GM19395 (cell line): Measurements from ENCODE around the gene NRP2.

ENCODE experiments used
- ATAC-seq: cut with Tn5 transposase; IDR thresholded peaks from one replicate; pipeline ENCODE4 v1.9.1; 2021; ENCODE audit warnings: mild to moderate bottlenecking, moderate library complexity; ENCODE audit not compliant: unreplicated experiment

NRP2 gene

DNA sequence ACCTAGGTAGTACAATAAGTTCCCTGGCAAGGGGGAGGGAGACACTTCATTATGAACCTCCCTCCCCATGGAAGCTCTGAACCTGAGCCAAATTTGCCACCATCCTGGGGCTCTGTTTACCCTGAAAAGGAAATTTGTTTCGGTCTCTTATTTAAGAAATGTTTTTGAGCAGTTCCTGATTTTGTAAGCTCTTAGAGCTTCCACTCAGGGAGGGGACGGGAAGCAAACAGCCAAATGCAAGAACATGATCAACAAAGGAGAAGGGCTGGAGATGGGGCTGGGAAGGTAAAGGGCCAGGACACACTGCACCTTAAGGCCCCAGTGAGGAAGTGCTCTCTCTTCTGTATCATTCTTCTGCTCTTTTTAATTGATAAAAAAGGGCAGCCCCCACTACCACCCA is 117.9 kb downstream of the NRP2 start:
- ATAC-seq = no peak

DNA sequence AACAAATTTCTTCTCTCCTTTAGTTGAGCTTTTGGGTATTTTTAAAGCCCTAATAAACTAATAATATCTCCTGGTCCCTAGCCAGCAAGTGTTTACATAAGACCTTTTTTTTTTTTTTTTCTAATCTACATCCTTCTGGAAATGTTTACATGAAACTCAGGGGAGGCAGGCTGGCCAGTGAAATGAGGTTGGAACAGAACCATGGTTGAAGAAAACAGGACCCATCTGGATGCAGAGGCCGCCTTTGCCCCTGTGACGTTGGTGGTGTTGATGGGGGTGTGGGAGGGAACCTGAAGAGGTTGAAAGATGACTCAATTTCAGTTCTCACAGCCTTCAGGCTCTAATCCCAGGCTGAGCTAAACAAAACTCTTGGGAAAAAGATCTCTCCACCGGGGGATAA is 118.5 kb downstream of the NRP2 start:
- no peak for ATAC-seq

DNA sequence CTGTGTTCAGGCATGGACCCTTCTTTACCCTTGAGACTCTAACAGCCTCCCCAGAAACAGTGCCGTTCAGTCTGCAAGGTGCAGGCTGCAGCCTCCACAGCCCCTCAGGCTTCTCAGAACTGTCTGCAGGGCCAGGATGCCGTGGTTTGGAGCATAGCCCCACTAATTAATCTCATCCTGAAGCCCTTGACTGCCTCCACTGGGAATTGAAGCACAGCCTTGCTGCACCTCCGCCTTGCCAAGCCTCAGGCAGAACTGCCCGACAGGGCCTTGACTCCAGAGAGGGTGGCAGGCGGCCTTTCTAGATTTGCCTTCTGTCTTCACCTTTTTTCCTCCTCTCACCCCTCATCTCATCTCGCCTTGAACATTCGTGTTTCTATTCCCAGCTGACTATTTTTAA is 119.8 kb downstream of the NRP2 start:
- no peak for ATAC-seq

DNA sequence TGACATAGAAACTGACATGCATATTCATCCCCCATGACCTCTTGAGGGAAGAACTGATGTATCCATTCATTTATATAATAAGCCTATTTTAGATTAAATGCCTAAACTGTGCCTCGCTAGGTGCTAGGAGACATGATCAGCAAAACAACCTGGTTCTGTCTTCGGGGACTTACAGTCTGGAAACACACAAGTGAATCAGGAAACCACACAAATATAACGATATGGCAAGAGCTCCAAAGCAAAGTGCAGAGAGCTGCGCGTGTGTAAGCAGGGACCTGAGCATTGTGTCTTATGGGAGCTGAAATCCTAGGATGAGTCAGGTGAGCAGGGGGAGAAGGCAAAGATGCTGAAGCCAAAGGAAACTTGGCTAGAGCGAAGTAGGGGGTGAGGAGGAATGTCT is 120.6 kb downstream of the NRP2 start:
- ATAC-seq = no peak

DNA sequence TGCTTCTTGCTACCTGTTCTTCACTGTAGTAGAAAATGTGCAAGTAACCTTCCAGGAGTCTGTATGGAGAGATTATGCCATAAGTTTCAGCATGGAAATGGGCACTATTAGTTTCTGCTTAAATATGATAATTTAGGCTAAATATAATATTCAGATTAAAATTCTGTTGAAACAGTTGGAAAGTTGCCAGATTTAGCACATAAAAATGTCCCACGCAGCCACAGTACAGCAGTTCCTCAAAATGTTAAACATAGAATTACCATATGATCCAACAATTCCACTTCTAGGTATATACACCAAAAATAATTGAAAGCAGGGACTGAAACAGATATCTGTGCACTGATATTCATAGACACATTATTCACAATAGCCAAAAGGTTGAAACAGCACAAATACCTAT is 121.2 kb downstream of the NRP2 start:
- no peak for ATAC-seq

DNA sequence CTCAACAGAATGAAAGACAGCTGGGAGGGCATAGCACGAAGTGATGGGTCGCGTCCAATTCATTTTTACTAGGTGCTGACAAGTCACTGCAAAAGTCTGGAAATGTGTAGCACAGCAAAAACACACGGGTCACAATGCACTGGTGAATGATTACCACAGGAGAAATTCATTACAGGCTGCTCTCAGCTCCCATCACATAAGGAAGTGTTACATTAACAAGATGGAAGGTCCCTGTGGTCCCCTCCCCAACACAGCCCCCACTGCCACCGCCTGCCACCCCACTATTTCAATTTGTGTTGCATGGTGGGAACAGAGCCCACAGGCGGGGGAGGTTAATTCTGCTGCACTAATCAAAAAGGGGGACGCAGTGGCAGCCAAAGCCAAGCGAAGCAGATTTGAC is 122.8 kb downstream of the NRP2 start:
- ATAC-seq = no peak

DNA sequence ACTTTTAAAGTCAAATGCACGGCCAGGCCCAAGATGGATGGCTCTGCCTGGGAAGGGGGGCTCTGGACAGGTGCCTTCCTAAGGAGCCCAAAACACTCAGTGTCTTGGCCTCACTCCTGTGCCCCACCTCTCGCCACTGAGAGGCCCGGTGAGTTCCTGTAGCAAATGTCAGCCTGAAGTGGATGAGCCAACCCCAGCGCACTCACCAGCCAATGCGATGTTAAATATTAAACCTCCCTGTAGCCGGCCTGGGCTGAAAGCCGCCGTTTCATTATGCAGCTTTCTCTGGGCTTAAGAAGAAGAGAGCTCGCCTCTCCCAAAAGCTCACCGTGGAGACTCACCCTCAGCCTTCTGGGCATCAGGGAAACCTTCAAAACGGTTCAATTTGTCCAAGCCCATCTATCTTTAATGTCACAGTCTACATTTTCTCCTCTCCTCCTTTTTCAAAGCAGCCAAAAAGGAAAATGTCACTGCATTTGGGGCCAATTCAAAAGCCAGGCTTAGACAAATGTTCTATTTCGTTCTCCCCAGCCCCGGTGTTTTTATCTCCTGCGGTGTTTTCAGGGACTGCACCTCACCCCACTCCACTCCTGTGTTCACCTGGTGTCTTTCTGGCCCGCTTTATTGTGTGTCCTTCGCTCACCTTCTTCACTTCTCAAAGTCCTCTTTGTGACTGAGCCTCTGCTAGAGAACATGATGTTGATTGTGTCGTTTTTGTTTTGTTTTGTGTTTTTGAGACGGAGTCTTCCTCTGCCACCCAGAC is 124.0 kb downstream of the NRP2 start:
- ATAC-seq = no peak

DNA sequence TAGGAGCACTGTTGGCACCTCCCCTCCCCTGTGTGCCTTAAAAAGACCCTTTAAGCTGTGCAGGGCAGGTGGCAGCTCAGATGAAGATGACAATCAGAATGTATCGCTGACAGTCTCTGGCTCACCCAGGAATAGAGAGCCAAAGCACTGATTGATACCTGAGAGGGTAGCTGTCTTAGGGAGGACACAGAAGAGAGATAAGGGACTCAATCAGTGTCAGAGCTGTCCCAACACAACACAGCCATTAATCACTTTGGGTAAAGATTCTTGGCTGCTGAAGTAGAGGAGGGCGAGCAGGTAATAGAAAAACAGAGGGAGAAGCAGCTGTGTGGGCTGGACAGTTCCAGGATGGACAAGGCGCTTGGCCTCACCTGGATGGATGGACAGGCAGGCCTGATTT is 124.9 kb downstream of the NRP2 start:
- ATAC-seq = no peak

DNA sequence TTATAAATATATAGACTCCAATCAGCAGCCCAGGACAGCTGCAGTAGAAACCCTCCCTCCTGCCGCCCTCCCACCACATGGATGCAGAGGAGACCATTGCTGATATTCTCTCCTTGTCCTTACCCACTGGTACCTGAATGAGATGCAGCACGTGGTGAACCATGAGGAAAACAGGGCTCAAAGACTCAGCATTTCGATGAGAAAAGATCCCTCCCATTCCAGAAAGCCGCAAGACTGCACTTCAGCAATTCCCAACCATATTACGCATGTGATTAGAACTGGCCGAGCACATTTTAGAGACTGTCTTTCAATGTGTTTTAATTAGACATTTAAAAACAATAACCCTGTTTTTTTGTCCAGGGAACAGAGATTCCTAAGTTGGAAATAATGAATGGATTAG is 125.5 kb downstream of the NRP2 start:
- ATAC-seq = no peak

DNA sequence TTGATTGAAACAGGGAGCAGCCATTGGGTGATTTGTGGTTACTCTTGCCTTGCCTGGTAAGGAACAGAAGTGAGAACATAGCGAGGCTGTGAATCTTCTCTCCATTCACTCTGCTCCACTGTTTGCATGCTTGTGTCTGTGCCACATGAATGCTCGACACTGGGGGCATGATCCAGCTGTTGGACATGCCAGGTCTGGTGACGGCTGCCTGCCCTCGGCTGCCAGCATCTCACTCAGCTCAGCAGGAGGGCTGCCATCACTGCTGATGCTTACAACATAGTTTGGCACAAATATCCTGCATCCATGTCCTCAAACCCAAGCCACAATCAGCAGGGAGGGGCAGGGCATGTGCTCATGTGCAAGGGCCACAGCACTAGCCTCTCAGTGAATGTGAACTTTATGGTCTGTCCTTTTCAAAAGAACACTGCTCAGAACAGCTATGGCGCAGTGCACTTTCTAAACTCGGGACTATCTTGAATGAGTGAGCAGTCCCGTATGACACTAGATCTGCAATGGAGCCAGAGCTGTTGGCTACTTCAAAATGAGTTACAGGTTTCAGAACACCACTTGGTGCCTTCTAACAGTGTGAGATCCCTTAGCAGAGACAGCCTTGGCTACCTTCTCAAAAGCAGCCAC is 126.3 kb downstream of the NRP2 start:
- ATAC-seq = no peak

DNA sequence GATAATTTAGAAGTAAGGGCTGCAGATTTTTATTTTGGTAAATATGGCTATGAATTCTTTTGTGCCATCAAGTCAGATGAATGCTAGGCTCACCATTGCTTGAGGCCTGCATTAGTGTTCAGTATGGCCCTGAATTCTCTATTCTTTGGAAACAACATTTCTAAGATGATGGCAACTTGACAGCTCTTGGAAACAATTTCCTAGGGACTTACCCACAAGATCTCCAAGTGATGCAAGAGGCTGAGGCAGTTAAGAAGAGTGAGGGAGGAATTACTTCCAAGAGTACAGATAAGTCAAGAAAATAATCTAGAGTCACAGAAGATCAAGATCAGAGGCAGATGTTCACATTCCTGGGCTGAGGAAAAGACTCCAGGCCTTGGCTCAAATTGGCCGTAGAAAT is 129.1 kb downstream of the NRP2 start:
- no peak for ATAC-seq

DNA sequence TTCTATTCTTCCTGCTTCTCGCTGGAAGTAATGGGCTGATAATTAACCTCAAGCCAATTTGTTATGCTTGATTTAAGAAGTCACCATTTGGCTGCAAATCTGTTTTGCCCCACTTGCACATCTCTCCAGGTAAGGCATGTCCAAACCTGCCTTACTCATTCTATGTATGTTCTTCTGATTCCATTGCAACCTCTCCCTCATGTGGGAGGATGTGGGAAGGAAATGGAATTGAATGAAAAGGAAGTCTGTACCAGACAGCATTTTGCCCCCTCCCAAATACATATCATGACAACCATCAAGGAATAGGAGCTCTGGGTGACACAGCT is 131.7 kb downstream of the NRP2 start:
- ATAC-seq = no peak

DNA sequence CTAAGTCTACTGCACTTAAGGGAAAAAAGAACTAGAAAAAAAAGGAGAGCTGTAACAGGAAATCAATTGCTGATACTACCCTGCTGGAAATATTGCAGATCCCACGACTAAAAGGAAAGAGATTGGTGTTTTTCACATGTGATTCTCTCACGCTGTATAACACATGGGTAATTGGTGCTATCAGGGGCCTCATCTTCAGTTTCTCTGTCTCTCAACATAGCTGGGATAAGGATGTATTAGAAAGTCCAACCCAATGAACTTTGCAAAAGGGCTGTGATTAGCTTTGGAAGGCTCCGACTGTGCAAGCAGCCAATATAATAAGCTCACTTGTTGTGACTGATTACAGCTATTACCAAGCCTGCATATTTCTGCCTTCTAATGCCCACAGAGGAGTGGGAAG is 133.4 kb downstream of the NRP2 start:
- ATAC-seq = no peak

DNA sequence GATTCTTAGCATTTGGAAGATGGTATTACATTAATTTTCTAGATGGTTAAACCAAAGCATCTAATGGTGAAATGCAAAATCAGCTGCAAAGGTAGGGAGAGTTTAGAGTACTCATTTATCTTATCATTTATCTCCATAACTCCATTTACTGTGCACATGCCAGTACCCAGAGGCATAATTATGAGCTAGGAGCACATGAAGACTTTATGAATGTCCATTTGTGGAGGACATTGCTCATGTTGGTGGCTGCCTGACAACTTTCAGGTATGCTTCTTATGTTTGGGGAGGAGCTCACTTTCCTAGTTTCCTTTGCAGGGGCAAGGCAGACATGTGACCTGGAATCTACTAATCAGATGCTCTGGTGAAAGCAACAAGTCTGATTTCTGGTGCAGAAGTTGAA is 134.0 kb downstream of the NRP2 start:
- no peak for ATAC-seq

DNA sequence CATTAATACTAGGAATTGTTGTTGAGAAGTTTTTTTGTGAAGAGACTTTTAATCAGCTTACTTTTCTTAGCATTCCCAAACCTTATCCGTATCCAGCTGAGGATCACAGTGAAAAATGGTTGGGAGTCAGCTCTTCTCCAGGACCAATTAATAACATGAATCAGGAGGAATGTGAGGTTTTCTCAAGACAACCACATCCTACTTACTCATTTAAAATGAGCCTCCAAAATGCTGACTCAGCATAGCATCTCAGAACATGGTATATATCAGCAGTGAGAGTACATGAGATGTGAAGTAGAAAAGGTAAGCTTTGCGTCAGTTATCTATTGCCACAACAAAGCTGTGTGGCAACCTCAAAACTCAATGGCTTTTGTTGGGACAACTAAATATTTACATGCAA is 140.3 kb downstream of the NRP2 start:
- no peak for ATAC-seq

DNA sequence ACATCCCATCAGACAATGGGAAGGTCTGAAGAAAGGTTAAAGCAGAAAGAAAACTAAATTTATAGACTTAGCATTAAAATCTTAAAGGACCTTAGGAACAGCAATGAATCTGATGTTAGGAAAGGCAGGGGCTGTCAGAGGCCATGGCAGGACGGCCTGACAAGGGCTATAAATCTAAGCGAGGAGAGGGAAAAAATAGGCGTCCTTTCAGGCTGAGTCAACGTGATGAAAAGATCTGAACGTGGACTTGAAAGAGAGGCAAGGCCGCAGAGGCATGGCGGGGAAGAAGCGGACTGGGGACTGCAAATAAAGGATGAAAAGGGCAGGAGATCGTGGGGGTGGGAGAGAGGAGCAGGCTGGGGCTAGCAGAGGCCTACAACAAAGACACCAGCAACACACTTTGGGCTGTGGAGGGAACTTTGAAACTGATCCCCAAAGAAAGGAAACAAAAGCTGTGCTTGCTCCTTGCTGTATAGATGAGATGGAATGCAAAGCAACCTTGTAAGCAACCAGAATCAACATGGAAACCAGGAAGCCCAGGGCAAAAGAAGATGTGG is 145.6 kb downstream of the NRP2 start:
- ATAC-seq = no peak

DNA sequence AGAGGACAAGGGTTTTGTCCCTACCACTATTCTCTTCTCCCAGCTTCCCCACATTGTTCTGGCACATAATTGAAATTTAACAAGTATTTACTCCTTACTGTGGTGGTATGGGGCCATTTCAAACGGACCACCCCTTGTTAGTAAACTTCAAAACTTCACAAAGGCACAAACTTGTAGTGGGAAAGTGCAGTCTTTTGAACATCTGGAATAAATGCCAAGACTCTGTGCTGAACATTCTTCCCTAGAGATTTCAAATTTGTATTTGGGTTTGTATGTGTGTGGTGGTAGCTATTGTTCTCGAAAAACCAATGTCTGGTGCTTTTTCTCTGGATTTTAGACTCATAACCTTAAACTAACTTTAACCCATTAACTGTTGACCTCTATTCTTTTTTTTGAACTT is 151.6 kb downstream of the NRP2 start:
- ATAC-seq = no peak

DNA sequence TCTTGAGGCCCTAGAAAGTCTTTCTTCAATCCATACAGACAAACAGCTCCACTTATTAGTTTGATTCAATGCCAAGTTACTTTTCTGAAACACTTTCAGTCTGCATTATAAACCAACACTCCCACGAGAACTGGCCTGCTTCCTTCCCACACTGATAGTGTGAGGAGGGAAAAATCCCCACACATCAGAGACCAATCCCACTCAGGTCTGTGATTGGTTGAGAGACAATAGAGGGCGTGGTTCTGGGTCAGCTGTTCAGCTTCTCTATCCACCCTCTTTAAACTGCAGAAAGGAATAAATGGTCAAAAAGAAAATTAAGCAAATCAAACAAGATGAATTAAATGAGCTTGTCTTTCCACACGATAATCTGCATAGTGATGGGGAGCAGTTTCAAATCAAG is 152.5 kb downstream of the NRP2 start:
- ATAC-seq = no peak

DNA sequence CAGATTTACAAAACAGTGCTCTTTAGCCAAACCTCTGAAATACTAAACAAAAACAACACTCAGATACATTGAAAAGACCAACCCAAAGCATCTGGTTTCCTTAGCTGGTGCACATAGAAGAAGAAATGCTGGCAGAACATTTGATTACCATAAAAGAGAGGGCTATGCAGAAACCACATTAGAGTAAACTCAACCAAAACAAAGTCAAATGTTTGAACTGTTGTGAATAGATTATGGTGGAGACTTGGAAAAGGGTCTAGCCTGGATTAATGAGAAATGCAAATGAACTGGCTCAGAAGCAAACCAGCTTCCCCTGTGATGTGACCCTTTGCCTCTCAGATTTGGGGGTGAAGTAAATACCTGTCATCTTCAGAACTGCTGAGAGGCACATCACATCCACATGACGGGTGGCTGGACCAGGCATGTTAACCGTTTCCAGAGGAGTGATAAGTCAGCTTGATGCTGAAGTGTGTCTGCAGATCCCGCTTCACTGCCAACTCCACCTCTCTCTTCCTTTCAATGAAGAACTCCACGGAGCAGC is 153.0 kb downstream of the NRP2 start:
- ATAC-seq = no peak

DNA sequence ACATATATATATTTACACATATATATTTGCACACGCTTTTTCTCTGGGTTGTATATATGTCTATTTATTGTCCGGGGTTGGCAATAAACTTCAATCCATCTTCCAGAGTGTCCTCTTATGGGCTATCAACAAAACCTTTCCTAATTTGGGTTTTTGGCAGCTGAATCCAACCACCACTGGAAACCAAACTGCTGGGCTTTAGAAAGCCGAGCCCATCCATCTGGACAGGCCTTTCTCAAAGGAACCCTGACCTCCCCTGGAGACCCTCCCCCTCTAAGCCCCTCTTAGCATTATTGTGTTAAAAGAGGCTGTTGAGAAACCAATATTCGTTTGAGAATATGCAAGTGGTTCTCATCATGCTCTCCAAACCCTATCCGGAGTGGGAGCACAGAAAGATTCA is 153.6 kb downstream of the NRP2 start:
- no peak for ATAC-seq

DNA sequence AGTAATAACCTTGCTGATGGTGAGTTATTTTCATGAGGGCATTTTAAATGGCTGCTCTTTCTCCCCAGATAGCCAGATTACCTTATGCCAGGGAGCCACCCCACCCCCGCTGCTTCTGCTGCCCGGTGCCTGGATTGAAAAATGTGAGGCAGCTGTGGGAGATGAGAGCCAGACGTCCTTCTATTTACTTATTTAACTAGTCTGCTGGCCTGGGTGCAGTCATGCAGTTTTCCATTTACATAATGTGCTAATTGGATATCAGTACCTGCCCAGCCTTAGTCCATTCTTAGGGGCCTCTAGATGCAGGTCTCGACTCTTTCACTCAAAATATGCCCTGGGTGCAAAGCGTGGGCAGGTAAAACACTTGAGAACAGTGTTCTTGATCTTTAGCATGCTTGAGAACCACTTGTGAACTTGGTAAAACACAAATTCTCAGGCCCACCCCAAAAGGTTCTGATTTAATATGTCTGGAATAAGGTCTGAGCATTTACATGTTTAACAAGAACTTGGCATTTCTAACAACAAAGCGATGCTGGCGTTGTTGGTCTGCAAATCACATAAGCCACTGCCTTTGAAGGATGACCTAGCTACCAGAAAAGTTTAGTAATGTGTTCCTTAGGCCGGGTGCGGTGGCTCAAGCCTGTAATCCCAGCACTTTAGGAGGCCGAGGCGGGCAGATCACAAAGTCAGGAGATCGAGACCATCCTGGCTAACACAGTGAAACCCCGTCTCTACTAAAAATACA is 154.3 kb downstream of the NRP2 start:
- ATAC-seq = no peak

DNA sequence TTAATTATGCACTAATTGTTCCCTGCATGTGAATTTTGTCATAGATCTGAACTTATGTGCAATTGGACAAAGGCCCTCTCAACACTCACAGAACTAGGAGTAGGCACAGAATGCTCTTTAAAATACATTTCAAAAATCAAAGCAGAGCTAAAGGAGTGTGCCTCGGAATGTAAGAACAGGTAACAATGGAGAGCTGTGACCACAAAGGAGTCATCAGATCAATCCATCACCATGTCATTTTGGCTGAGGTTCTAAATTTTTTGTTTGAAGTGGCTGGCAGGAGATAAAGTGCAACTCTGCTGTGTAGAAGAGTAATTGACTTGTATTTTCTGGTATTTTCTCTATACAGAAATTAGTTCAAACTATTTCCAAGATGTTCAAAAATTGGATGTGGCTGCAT is 155.4 kb downstream of the NRP2 start:
- ATAC-seq = no peak
